Mesenteric fat pad (tissue), 1 donor: ENCODE data around the gene SH3D21. TPM values are rescaled to one million over a fixed set of nuclear protein-coding genes. Genes with fewer than 3 reads are reported as not detected.

ENCODE experiments used
- DNase-seq: peaks from one replicate; pipeline ENCODE4 v3.0.0-alpha.2; 2020; ENCODE audit warnings: low spot score
- total RNA-seq: library from RNA; stranded (reverse); fragmentation: NEBNext Ultra II Directional; extraction: Animal tissue kit (Norgen Biotek cat#: 25700); gene quantifications from one replicate; pipeline ENCODE4 v1.2.1, GENCODE V29; 2021
- donor health status: DM: yes; HTN: yes; CAD: no.

The SH3D21 gene
- total RNA-seq, 1 donor from 2014 or later: 2.6 TPM

- DNase-seq: no peak
Measured at GRCh38 chr1:36328713-36329112, 22.5 kb downstream of the SH3D21 start.

- DNase-seq: no peak
Measured at GRCh38 chr1:36329817-36330216, 23.6 kb downstream of the SH3D21 start.

- no peak for DNase-seq
Measured at GRCh38 chr1:36330940-36331339, 24.8 kb downstream of the SH3D21 start.

- DNase-seq: no peak
Measured at GRCh38 chr1:36337830-36338229, 31.7 kb downstream of the SH3D21 start.

- no peak for DNase-seq
Measured at GRCh38 chr1:36339215-36339614, 33.0 kb downstream of the SH3D21 start.

- DNase-seq: no peak
Measured at GRCh38 chr1:36339615-36340014, 33.4 kb downstream of the SH3D21 start.

- no peak for DNase-seq
Measured at GRCh38 chr1:36341626-36342320, 35.6 kb downstream of the SH3D21 start.

GRCh38 chr1:36342426-36343185, 36.4 kb downstream of the SH3D21 start:
- no peak for DNase-seq

GRCh38 chr1:36343651-36344394, 37.7 kb downstream of the SH3D21 start:
- no peak for DNase-seq

GRCh38 chr1:36344395-36344680, 38.2 kb downstream of the SH3D21 start:
- DNase-seq: no peak

GRCh38 chr1:36345353-36345752, 39.2 kb downstream of the SH3D21 start:
- DNase-seq: no peak

- no peak for DNase-seq
Measured at GRCh38 chr1:36346741-36347370, 40.7 kb downstream of the SH3D21 start.

- DNase-seq: no peak
Measured at GRCh38 chr1:36349241-36349671, 43.1 kb downstream of the SH3D21 start.

GRCh38 chr1:36349839-36350238, 43.7 kb downstream of the SH3D21 start:
- DNase-seq: no peak

GRCh38 chr1:36350659-36351226, 44.6 kb downstream of the SH3D21 start:
- DNase-seq: no peak

- DNase-seq: no peak
Measured at GRCh38 chr1:36351227-36351977, 45.2 kb downstream of the SH3D21 start.

GRCh38 chr1:36352125-36352909, 46.1 kb downstream of the SH3D21 start:
- DNase-seq: no peak

GRCh38 chr1:36352910-36353878, 47.0 kb downstream of the SH3D21 start:
- DNase-seq: no peak

- no peak for DNase-seq
Measured at GRCh38 chr1:36354486-36354885, 48.3 kb downstream of the SH3D21 start.
